GM13976 (cell line): Measurements from ENCODE around the gene PLEKHA1.

Experiments
- DNase-seq: peaks from one replicate; pipeline ENCODE4 v3.0.0; 2012; ENCODE audit warnings: low spot score
- in situ Hi-C: fragments of 300-500 bp; cut with MboI; formaldehyde crosslinking; loops from one replicate; pipeline ENCODE4 v1.12.0; 2022; ENCODE audit warnings: low sequenced_read_pairs, mixed read lengths, inconsistent platforms; ENCODE audit not compliant: unreplicated experiment
- TF ChIP-seq, protein P1 (sequence below): IDR thresholded peaks from 2 replicates; pipeline ENCODE4 v1.5.1; 2012; ENCODE audit warnings: borderline replicate concordance, mild to moderate bottlenecking; ENCODE audit not compliant: insufficient read depth; ENCODE audit errors: extremely low read depth, missing control alignments, control extremely low read depth

The PLEKHA1 gene

GRCh38 chr10:122407375-122408125, 33.0 kb downstream of the PLEKHA1 start:
- in situ Hi-C loops = no loop called here
- no peak for DNase-seq
- TF ChIP-seq, protein P1, sequence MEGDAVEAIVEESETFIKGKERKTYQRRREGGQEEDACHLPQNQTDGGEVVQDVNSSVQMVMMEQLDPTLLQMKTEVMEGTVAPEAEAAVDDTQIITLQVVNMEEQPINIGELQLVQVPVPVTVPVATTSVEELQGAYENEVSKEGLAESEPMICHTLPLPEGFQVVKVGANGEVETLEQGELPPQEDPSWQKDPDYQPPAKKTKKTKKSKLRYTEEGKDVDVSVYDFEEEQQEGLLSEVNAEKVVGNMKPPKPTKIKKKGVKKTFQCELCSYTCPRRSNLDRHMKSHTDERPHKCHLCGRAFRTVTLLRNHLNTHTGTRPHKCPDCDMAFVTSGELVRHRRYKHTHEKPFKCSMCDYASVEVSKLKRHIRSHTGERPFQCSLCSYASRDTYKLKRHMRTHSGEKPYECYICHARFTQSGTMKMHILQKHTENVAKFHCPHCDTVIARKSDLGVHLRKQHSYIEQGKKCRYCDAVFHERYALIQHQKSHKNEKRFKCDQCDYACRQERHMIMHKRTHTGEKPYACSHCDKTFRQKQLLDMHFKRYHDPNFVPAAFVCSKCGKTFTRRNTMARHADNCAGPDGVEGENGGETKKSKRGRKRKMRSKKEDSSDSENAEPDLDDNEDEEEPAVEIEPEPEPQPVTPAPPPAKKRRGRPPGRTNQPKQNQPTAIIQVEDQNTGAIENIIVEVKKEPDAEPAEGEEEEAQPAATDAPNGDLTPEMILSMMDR = no peak

GRCh38 chr10:122413327-122413726, 38.8 kb downstream of the PLEKHA1 start:
- TF ChIP-seq, protein P1 = no peak
- DNase-seq = no peak
- in situ Hi-C loops = no loop called here

DNA sequence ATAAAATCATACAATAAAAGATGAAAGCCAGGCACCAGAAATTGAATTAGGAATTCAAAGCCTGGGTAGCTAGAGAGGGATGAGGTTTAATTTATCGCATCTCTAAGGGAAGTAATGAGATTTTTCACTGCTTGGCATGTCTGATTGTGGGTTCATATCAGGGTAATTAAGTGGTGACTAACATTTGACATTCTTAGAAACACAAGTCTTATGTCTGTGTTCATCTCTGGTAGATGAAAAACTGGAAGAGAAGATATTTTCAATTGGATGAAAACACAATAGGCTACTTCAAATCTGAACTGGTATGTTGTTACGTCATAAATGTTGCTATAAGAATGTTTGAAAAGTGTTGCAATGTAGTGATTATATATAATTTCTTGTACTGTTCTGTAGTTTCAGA, 43.2 kb downstream of the PLEKHA1 start:
- TF ChIP-seq, protein P1 = no peak
- in situ Hi-C loops = no loop called here
- no peak for DNase-seq

DNA sequence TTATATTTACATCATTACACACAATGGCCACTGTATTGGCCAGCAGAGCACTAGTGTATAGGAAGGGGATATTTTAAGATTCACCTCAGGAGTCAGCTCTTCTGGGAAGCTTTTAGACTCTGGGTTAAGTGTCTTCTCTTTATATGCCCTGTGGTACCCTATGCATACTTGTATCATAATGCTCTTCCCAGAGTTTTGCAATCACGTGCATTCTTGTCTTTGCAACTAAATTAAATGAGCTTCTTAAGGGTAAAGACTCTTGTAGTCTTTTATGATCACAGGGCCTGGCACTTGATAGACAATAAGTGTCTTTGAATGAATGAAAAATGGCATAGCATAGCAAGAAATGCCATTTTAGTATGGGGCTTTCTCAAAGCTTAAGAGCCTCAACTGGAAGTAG, 44.5 kb downstream of the PLEKHA1 start:
- in situ Hi-C loops = no loop called here
- TF ChIP-seq, protein P1 = no peak
- DNase-seq = no peak

DNA sequence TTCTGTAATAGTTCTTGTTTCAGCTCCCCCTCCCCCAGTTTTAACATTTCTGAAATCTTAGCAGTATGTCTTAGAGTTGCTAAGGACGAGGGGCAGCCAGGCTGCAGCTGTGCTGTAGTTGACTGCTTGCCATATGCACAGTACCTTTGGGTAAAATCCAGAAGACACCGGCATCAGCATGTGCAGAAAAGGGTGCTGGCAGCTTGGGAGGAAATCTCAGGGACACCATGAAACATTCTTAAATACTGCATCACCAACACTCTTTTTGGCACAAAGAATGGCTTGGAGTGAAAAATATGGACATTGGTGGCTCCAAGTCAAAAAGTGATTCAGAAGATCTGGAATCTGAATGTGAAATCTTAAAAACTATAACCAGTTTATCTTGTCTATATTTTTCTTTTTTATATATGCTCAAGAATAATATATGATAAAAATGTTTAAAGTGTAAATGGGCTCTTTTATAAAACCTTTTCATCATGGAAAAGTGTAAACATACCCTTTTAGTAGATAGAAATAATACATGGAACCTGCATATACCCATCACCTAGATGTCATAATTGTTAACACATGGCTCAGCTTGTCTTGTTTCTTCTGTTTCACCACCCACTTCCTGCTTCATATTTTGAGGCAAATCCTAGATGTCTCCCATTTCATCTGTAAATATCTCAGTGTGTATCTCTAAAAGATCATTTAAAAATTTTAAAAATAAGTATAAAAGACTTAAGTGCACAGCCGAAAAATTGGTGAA, 45.5 kb downstream of the PLEKHA1 start:
- TF ChIP-seq, protein P1 = no peak
- no peak for DNase-seq
- in situ Hi-C loops = no loop called here

DNA sequence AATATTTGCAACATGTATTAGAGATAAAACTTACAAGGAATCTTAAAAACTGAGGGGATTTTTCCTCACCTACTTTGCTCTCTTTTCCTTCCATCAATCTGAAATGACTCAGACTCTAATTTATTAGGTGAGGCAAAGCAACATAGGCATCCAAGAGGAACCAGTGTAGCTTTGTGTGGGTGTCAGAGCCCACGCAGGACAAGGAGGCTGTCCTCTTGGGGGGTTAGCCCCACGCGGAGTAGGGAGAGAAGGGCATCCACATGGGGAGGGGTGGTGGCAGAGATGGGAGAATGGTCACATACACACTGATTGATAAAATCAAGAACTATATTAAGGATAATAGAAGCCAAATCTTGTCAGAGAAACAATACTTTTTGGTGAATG, 46.1 kb downstream of the PLEKHA1 start:
- in situ Hi-C loops = no loop called here
- TF ChIP-seq, protein P1 = no peak
- no peak for DNase-seq
